ENCODE results near the gene BRME1. TPM values are rescaled to one million over a fixed set of nuclear protein-coding genes. Genes with fewer than 3 reads are reported as not detected.

Gene BRME1
- polyA plus RNA-seq, 1 experiment: 0.94 TPM

DNA sequence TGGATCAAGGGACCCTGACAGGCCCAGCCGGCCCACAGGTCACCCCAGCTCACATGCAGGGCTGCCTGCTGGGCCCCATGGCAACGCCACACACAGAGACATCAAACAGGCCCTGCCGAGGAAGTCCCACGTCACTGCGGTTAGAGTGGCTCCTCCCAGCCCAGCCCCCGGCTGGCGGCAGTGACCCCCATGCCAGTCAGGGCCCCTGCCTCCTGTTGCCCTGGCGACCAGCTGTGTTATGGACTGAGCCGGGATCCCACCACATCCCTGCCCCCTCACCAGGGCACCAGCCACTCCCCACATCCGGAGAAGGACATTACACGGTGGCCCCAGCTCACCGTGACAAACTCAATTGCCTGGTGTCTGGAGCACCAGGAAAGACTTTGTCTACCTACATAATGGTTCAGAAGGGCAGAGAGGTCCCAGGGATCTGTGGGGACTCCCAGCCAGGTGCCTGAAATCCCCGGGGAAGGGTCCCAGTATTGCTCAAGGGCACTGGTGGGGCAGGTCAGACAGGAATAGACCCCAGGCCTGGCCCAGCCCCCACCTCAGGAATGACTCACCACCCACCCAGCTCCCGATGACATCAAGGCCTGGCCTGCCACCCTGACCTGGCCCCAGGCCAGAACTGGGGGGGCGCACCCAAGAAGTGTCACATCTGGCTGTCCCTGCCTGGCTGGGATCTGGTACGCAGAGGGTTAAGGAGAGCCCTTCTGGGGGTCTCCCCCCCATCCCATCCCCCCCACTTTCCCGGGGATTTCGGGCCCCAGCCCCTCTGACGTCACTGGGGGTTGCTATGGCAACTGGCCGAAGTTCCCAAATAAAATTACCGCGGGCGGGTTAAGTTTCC, 59.1 kb downstream of the BRME1 start:
- POLR2A ChIA-PET: interaction anchor here (0.5 to 1.1 kb wide), 5 partner anchors 13 to 123 kb away, joined by 3 to 5 read pairs (median 4); no protein-coding TSS in a partner anchor
- DNase-seq (ENCODE audit: low read depth): peak; percentile 68
- no peaks in the 10 kb centered on the region for H3K27me3 ChIP-seq (ENCODE audit: control insufficient read depth, insufficient read depth, low read length)
- TF ChIP-seq, protein P1, sequence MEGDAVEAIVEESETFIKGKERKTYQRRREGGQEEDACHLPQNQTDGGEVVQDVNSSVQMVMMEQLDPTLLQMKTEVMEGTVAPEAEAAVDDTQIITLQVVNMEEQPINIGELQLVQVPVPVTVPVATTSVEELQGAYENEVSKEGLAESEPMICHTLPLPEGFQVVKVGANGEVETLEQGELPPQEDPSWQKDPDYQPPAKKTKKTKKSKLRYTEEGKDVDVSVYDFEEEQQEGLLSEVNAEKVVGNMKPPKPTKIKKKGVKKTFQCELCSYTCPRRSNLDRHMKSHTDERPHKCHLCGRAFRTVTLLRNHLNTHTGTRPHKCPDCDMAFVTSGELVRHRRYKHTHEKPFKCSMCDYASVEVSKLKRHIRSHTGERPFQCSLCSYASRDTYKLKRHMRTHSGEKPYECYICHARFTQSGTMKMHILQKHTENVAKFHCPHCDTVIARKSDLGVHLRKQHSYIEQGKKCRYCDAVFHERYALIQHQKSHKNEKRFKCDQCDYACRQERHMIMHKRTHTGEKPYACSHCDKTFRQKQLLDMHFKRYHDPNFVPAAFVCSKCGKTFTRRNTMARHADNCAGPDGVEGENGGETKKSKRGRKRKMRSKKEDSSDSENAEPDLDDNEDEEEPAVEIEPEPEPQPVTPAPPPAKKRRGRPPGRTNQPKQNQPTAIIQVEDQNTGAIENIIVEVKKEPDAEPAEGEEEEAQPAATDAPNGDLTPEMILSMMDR (IDR thresholded peaks at IDR 0.05; ENCODE audit: insufficient read depth, low read depth, low read length): no peak
- H3K4me3 ChIP-seq (ENCODE audit: low read depth, low read length): peak overlapping the region; percentile 63
- H3K36me3 ChIP-seq (ENCODE audit: control insufficient read depth, insufficient read depth, low read length): no peaks in the 10 kb centered on the region
- CTCF ChIA-PET: interaction anchor here (0.6 to 1.6 kb wide), 6 partner anchors 12 to 302 kb away, joined by 3 to 8 read pairs (median 4); no protein-coding TSS in a partner anchor

DNA sequence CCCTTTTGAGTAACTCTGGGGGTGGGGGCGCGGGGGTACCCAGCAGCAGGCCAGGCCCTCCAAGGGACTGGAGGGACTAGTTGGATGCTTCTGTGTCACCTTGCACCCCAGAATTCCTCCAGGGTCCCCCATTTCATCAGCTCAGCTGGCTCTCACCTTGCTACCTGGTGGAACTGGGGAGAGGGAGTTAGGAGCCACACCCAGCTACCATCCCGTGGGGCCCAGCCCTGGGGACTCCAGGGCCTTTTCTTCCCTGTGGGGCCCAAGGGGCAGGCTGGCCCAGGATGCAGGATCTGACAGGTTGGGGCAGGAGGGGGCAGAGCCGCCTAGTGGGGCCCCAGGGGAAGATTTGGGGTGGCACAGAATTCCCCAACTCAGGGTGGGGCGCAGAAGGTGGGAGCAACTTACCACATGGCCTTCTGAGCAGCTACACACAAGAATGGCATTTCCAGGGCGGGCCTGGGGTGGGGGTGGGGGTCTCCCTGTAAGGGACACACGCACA, 61.7 kb downstream of the BRME1 start:
- DNase-seq (ENCODE audit: low read depth): no peak
- peaks cover 2% of the 10 kb centered on the region for H3K36me3 ChIP-seq (ENCODE audit: control insufficient read depth, insufficient read depth, low read length)
- POLR2A ChIA-PET: interaction anchor here (0.6 kb wide), 2 partner anchors 18 to 22 kb away, joined by 3 to 8 read pairs; no protein-coding TSS in a partner anchor
- H3K27me3 ChIP-seq (ENCODE audit: control insufficient read depth, insufficient read depth, low read length): no peaks in the 10 kb centered on the region
- TF ChIP-seq, protein P1 (IDR thresholded peaks at IDR 0.05; ENCODE audit: insufficient read depth, low read depth, low read length): no peak
- no peak overlapping the region for H3K4me3 ChIP-seq (ENCODE audit: low read depth, low read length)
- CTCF ChIA-PET: interaction anchor here (1.5 kb wide), 1 partner anchor 18 kb away, joined by 6 read pairs; no protein-coding TSS in a partner anchor

- TF ChIP-seq, protein P1 (IDR thresholded peaks at IDR 0.05; ENCODE audit: insufficient read depth, low read depth, low read length): no peak
- DNase-seq (ENCODE audit: low read depth): no peak
- Histone ChIP-seq H3K27me3 (ENCODE audit: control insufficient read depth, insufficient read depth, low read length) (no peaks in the 10 kb centered on the region), H3K36me3 (ENCODE audit: control insufficient read depth, insufficient read depth, low read length) (peaks cover 5% of the 10 kb centered on the region), H3K4me3 (ENCODE audit: low read depth, low read length) (peak overlapping the region; percentile 54)
- ChIA-PET CTCF (interaction anchor here (1.5 kb wide), 1 partner anchor 19 kb away, joined by 6 read pairs; no protein-coding TSS in a partner anchor), POLR2A (interaction anchor here (0.6 kb wide), 1 partner anchor 19 kb away, joined by 8 read pairs; no protein-coding TSS in a partner anchor)
Observed at GRCh38 chr19:13843104-13843921, 62.6 kb downstream of the BRME1 start.

- no peak for DNase-seq (ENCODE audit: low read depth)
- peaks cover 5% of the 10 kb centered on the region for H3K36me3 ChIP-seq (ENCODE audit: control insufficient read depth, insufficient read depth, low read length)
- TF ChIP-seq, protein P1 (IDR thresholded peaks at IDR 0.05; ENCODE audit: insufficient read depth, low read depth, low read length): no peak
- ChIA-PET CTCF (interaction anchor here (1.4 kb wide), 1 partner anchor 20 kb away, joined by 4 read pairs; no protein-coding TSS in a partner anchor), POLR2A (no interaction called here)
- H3K27me3 ChIP-seq (ENCODE audit: control insufficient read depth, insufficient read depth, low read length): no peaks in the 10 kb centered on the region
- peak overlapping the region; percentile 66 for H3K4me3 ChIP-seq (ENCODE audit: low read depth, low read length)
Observed at GRCh38 chr19:13842291-13843103, 63.4 kb downstream of the BRME1 start.

Data from BJ (cell line).